GM19238 (cell line): ENCODE data around the gene HSPD1.

ENCODE experiments used
- DNase-seq: peaks from one replicate; pipeline ENCODE4 v3.0.0; 2011; ENCODE audit warnings: low spot score; ENCODE audit not compliant: insufficient read length

The HSPD1 gene

DNA sequence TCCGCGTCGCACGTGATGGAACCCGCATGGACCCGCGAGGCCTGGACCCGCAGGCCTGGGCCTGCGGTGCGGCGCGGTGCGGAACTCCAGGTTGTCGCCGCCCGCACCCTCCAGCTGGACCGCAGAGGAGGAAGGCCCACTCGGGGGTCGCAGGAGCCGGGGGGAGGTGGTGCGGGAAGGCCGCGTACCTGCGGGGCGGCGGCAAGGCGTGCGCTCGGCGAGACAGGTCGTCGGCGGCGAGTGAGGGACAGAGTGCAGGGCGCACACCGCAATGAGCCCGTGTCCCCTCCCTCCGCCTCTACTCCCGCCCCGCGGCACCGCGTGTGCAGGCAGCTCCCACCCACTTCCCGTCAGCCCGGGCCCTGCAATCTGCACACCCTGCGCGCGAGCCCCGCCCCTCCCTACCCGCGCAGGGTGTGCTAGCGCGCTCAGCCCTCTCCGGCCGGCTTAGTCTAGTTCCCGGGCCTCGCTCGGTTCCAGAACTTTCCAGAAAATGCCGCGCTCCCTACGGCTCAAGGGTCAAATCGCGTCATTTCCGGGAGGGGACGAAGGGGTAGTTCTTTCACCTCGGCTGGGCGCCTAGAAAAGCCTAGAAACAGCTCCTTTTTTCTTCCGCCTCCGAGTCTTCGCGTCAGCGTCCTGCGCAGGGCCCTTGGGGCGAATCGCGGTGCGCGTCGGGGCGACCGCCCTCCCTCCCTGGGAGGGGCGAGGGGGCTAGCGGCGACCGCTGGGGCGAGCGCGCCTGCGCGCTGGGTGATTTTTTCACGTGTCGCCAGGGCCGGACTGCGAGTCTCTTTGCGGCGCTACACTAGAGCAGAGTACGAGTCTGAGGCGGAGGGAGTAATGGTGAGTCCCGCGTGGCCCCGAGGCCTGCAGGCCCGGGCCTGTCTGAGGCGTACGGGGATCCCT, at the start of gene HSPD1, which contains the start of gene HSPE1:
HSPD1 (minus strand) TSS at position 247 of the 909 bp plus-strand sequence. CDS start 992 bp downstream, outside the sequence.
HSPE1 (plus strand) TSS at position 786 of the 909 bp plus-strand sequence; CDS start at position 844, 58 bp downstream.
- peak; percentile 84 for DNase-seq

DNA sequence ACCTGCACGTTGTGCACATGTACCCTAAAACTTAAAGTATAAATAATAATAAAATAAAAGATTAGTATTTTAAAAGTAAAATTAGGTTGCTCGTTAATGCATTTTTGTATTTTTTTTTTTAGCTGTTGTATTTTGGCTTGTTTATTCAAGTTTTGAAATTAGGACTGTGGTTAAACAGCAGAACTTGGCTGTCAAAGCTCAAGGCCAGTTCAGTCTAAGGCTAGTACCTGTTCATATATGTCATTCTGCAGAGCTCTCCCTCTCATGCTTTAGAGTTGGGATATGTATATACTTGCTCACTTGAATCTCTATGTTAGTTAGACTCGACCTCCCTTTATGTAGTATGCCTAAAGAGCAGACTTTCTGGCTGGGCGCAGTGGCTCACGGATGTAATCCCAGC, 48.9 kb upstream of the HSPD1 start:
- no peak for DNase-seq

DNA sequence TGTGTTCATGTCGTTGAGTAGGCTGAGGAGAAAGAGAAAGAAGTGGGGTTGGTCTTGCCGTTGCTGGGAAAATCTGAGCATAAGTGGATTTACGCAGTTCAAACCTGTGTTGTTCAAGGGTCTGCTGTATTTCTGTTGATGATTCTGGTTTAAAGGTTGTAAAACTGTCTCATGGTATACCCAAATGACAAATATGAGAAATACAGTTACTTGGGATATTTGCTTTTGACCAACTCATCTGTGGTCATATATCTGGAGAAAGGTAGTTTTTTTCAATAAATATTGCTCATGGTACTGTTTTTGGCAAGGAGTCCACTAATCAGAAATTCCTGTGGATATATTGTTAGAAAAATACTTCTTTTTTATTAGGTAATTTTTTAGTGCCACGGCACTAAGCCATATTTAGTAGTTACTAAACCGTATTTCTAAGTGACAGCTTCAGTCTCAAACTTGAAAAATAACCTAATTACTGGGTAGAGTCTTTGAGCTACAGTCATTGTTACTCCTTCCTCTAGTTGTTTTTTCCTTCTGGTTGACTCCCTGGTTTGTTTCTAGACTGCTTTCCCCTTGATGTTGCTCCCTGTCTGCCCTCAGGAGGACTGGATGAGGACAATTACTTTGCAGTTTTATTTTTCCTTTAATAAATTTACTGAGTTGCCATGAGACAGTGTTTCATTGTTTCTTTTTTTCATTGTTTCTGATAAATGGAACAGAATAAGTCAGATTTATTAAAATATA, 47.7 kb upstream of the HSPD1 start:
- DNase-seq: no peak

DNA sequence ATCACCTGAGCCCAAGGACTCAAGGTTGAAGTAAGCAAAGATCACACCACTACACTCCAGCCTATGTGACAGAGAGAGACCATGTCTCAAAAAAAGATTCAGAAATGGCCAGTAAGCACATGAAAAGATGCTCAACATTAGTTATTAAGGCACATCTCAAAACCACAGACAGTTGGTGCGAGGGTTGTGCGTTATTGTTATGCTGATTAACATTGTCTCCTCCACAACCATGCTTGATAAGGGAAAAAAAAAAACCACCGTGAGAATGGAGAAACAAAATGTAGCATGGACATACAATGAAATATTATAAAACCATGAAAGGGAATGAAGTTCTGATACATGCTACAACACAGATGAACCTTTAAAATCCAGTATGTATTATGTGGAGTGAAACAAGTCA, 43.6 kb upstream of the HSPD1 start:
- no peak for DNase-seq

DNA sequence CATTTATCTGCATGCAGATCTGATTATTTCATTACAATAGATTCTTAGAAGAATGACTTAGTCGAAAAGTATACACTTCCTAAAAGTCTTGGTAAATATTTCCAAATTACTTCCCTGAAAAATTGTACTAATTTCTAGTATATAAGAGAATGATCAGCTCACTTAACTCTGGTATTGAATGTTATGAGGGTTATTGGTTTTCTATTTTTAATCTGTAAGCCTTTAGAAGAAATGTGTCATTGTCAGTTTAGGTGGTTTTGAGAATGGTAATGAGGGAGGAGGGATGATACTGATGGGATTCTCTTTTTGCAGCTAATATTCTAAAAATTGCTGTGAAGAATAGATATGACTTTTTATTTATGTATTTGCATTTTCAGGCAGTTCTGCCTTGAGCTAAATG, 40.1 kb upstream of the HSPD1 start:
- no peak for DNase-seq

DNA sequence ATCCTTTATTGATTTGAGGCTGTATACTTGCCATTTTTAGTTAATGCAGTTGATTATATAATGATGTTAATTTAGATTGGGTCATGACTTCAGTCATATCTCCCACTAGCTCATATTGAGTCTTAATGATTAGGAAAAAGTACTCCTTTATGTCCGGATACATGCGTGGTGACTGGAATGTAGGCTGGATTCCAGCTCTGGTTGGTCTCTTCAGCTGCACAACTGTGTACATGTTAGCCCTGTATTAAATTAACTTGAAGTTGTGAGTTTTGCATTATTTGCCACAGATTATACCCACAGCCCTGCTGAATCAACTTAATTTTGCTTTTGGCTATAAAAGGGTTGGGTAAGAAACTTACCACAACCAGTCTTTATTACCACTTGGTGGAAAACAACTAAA, 38.8 kb upstream of the HSPD1 start:
- no peak for DNase-seq

DNA sequence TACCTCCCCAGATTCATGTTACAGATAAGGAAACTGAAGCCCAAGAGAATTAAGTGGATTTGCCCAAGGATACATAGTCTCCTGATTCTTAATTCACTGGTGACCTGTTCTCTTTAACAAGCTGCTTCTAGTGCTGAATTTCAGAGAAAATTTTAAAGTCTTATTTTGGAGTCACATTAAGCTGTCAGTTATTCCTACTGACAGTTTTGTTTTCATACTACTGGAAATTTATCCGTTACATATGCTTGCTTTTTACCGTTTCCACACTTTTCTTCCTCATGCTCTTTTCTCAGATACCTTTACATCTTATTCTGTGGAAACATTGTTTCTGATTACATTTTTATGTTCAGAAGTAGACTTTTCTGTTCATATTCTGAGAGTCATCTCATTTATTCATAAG, 17.5 kb upstream of the HSPD1 start:
- DNase-seq: no peak

DNA sequence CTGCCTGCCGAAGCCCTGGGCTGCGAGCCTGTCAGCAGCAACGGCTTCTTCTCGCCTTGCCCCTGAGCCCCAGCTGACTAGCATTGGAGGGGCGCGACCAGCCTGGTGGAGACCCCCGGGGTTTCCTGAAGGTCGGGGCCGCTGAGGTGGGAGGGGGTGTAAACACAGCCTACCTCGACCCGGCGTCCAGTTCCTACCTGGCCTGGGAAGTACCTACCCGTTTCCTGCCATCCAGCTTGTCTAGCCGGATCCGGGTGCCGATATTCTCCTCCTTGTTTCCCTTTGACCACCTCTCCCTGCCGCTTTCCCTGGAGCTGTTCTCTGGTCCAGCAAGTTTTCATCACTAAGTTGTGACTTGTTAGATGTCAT, 16.7 kb upstream of the HSPD1 start:
- no peak for DNase-seq

DNA sequence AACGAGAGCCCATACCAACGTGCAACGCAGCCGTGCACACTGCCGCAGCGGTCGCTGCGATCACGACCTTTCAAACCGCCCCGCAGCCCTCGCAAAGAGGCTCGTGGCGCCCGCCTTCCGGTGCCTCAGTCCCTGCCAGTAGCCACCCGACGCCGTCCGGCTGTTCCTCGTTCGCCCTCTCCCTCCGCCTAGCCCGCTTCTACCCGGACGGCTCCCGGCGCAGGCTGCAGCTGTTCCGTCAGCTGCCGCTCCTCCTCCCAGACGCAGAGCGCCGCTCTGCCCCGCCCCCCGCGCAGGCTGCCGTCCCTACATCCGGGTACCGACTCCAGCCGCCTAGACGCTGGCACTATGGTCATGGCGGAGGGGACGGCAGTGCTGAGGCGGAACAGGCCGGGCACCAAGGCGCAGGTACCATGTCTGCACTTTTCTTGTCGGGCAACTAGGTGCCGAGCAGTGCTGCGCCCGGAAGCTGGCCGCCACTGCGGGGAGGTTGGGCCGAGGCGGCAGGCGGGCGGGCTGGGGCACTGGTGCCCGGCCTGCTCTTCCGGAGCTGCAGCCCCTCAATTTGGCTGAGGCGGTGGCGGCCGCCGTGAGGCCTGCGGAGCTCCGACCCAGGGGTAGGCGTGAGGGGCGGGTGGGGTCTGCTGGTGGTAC, 16.2 kb upstream of the HSPD1 start, which contains the start of gene MOB4:
MOB4 (plus strand) TSS at position 328 of the 654 bp plus-strand sequence; CDS start at position 349, 21 bp downstream.
- peak; percentile 88 for DNase-seq

DNA sequence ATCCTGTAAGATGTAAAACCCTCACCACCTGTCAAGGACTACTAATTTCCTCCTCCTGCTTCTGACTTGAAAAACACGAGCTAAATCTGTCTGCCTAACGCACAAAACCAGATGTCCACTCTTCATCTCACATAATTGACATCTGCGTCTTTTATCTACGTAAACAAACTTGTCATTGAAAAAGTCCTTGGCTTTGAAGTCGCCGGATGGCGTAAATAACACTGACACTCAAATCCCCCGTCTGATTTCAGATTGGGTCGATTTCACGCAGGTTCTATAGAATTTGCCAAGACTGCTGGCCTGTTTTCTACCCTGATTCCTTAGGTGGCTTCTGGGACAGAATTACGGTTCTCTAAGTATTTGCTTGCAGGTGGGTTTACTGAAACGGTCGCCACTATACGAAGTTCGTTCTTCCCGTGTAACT, 15.7 kb upstream of the HSPD1 start:
- DNase-seq: no peak

DNA sequence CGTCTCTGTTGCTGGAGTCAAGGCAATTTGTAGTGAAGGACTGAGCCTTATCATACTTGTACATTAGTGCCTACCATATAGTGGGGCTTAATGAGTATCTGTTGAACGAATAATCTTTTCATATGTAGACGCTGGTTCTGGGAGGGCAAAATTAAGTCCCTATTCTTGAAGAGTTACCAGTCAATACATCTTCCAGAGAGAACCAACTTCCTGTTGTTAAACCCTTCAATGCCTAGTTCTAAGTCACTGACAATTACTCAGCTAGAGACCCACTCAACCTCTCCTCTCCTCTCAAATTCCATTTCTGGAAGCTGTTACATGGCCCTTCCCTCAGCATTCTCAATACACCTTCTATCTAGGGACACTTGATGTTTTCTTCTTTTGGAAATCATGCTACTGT, 15.1 kb upstream of the HSPD1 start:
- DNase-seq: no peak

DNA sequence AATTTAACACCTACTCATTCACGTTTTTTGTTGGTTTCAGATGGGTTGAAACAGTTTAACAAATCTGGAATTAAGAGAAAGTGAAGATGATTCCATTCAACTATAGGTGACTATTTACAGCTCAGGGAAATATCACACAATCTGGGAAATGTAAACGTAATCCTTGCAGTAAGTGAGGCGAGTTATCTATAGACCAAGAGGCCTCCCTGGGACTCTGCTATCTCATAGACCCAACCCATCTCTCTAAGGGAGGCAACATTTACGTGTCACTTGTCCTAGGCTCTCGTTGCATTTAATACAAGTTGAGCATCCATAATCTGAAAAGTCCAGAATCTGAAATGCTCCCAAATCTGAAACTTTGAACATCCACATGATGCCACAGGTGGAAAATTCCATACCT, 14.3 kb upstream of the HSPD1 start:
- no peak for DNase-seq

DNA sequence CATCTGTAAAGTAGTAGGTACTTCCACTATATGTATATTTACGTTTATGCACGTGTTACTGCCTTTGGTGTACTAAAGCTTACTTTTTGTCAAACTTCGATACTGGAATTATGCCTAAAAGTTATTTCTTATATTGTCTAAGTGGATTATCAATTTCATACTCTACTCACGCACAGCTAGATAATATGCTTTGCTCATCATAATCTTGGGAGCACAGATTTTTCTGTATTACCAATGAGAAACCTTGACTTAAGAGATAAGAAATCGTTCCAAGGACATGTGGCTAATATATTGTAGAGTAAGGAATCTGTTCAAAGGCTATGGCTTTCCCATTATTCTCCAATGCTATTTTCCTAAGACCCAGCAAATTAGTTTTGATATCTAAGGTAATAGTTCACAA, 7.0 kb upstream of the HSPD1 start:
- no peak for DNase-seq

DNA sequence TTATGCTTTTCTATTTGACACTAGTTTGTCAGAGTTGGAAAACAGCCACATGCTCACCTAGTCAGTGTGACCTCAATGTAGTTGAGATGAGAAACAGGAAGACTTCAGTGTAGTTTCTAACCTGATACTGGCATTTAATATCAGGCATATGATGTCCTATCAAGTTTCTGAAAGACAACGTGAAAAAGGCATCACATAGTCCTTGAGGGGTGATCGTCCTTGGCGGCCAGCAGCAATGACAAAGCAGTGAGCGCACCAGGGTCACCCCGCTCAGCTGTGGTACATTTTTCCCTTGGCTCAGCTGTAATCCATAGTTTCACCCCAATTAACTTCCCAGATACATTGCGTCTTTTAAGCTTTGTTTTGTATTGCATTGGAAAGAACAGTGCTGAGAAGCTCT, 4.9 kb upstream of the HSPD1 start:
- no peak for DNase-seq

DNA sequence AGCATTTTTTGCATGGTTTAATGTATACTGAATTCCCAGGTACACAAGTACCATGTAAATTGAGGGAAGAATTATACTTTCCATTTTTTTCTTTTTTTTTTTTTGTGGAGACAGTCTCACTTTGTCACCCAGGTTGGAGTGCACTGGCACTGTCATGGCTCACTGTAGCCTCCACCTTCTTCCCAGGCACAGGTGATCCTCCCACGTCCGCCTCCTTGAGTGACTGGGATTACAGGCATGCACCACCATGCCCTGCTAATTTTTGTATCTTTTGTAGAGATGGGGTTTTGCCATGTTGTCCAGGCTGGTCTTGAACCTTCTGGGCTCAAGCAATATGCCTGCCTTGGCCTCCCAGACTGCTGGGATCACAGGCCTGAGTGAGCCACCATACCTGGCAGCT, 4.4 kb upstream of the HSPD1 start:
- no peak for DNase-seq

DNA sequence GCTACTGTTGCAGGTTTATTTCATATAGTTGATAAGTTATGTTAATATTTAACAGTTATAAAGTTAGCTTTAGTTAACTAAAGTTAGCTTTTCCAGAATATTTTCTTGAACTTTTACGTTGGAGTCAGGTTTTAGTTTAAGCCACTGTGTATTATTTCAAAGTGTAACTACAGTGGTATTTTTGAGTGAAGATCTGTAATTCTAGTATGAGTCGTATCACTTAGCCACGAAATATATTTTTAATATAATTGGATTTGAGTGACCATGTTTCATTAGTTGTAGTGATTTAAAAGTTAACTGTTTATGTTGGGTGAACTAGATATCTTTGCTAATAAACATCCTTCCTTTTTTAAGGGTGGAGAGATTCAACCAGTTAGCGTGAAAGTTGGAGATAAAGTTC, 3.0 kb upstream of the HSPD1 start:
- no peak for DNase-seq

DNA sequence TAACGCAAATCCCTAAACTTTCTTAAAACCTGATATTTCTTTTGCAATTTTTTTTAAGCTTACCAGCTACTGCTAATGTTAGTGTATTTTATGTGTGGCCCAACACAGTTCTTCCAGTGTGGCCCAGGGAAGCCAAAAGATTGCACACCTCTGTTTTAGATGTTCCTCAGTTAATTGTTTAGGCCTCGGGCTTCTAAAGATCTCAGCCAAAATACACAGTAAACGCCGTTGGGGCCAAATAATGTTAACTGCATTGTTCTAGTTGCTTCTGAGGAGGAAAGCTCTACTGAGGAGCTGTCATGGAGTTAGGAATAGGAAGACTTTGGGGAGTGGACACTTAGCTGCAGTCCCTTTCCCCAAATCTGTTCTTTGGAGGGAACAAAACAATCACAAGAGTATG, 2.6 kb upstream of the HSPD1 start:
- no peak for DNase-seq

DNA sequence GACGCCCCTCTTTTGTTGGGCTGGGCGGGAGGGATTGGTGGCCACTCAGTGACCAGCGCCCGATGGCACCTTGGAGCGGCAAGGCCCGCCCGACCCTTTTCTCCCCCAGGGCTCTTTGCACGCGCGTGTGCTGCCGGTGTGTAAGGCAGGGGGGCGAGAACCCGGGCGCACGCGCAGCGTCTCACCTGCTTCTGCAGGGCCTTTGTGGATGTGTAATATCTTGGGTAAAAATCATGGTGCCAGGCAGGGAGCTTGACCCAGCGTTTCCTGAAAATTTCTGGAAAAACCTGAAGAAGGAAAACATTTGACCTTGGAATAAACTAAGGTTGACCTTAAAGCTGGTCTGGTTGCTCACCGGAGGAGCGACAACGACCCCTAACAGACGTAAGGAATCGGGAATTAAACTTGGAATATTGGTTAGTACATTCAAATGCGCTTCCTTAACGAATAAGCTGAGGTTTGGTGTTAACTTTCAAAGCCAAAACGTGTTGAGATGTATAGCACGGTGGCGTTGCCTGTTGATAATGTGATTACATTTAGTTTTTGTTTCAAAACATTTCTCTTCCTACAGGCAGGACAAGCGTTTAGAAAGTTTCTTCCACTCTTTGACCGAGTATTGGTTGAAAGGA, 977 bp upstream of the HSPD1 start:
- no peak for DNase-seq

DNA sequence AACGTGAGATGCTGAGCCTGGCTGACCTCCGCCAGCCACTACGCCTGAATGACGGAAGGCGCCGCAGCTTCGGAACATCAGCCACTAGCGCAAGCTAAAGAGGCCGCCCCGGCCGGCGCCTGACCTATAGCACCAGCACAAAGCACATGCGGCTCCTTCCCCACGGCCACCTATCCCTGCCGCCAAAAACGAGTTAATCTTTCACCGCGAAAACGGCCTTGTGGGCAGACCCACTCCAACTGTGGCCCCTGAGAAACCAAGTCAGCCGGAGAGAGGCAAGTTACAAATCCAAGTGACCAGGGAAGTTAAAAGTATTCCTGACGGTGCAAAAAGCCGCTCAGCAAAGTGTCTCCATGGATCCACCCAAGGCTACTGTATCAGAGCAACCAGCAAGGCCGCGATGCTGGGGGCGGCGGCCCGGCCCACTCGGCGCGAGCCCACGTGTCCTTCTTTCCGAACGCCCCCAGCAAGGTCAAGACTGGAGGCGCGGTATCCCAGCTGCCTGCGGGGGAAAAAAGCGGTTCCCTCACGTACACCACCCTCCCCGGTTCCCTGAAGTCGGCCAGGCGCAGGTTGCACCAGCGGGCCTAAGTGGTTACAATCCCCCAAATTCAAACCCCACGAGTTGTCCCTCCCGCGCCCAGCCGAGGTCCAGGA, 575 bp downstream of the HSPD1 start:
- DNase-seq: peak; percentile 41

DNA sequence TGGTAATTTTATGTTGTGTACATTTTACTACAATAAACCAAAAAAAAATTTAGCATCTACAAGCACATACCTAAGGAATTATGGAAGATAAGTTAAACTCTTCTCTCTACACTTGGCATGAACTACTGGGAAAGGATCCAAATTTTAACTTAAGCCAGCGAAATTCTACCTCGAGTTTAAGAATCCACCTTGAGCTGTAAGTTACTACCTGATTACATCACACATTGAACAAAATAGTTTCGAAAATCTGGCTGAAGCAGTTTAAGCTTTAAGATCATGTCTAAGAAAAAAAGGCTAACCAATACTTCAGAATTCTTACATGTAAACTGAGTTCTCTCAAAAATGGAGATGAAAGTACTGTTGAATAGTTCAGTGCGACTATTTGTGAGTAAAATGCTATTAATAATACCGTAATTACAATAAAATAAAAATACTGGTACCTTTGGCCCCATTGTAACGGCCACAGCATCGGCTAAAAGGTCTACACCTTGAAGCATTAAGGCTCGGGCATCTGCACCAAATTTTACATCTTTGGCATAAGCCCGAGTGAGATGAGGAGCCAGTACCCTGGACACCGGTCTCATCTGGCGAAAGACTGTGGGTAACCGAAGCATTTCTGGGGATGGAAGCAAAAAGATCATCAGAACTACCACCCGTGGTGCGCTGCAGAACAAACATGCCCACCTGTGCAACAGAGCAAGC, 1.3 kb downstream of the HSPD1 start:
- no peak for DNase-seq
